Activated CD8-positive, alpha-beta memory T cell treated with anti-CD3 and anti-CD28 coated beads, Interleukin-2, amount 50 U/mL, for 24 hours (primary cell): ENCODE data around the gene SEMA3C.

ENCODE experiments used
- DNase-seq: peaks from one replicate; pipeline ENCODE4 v3.0.0-alpha.2; 2020; ENCODE audit errors: extremely low read depth

The SEMA3C gene

GRCh38 chr7:80734011-80734410 lies 184.8 kb downstream of the SEMA3C start:
- no peak for DNase-seq

GRCh38 chr7:80733333-80733915 lies 185.4 kb downstream of the SEMA3C start:
- no peak for DNase-seq

- DNase-seq: no peak
These were observed 186.2 kb downstream of the SEMA3C start for GRCh38 chr7:80732630-80733029.

- DNase-seq: no peak
These were observed 187.6 kb downstream of the SEMA3C start for GRCh38 chr7:80731281-80731680.

- DNase-seq: no peak
These were observed 189.1 kb downstream of the SEMA3C start for GRCh38 chr7:80729591-80730320.

- DNase-seq: no peak
These were observed 192.2 kb downstream of the SEMA3C start for GRCh38 chr7:80726666-80727065.

- no peak for DNase-seq
These were observed 193.7 kb downstream of the SEMA3C start for GRCh38 chr7:80725181-80725611.

GRCh38 chr7:80724249-80724871 lies 194.5 kb downstream of the SEMA3C start:
- DNase-seq: no peak

GRCh38 chr7:80722616-80723195 lies 196.1 kb downstream of the SEMA3C start:
- DNase-seq: no peak

GRCh38 chr7:80721883-80722615 lies 196.8 kb downstream of the SEMA3C start:
- no peak for DNase-seq

GRCh38 chr7:80720146-80720545 lies 198.7 kb downstream of the SEMA3C start:
- DNase-seq: no peak

GRCh38 chr7:80719261-80719660 lies 199.6 kb downstream of the SEMA3C start:
- DNase-seq: no peak

- no peak for DNase-seq
These were observed 207.3 kb downstream of the SEMA3C start for GRCh38 chr7:80711531-80711930.

GRCh38 chr7:80708123-80708522 lies 210.7 kb downstream of the SEMA3C start:
- no peak for DNase-seq

GRCh38 chr7:80707318-80707717 lies 211.5 kb downstream of the SEMA3C start:
- DNase-seq: no peak

- no peak for DNase-seq
These were observed 213.6 kb downstream of the SEMA3C start for GRCh38 chr7:80705130-80705781.

GRCh38 chr7:80703272-80703671 lies 215.6 kb downstream of the SEMA3C start:
- no peak for DNase-seq

- DNase-seq: no peak
These were observed 219.1 kb downstream of the SEMA3C start for GRCh38 chr7:80699721-80700256.

- DNase-seq: no peak
These were observed 219.7 kb downstream of the SEMA3C start for GRCh38 chr7:80699045-80699638.
